Head of caudate nucleus (tissue), 42 donors: ENCODE measurements around the gene ALKBH6.
"Not testable (repeated sequence)": the region's sequence is repeated elsewhere in the genome, so short reads cannot be mapped to it uniquely, and the experiment has no call there.

Source experiments
- DNase-seq, 42 donors: peaks; one replicate each; pipeline versions ENCODE4 v3.0.0 to v3.0.0-alpha.2; 2020 to 2021; ENCODE audit warnings: mixed read lengths in 7 of 42
- intact Hi-C: fragments of 100-400 bp; cut with DNase I; formaldehyde crosslinking; loops from one replicate; pipeline ENCODE4 v1.15.0; 2022

The ALKBH6 gene

GRCh38 chr19:36003284-36003683 is 10.7 kb downstream of the ALKBH6 start:
- intact Hi-C loops: no loop called here
- DNase-seq: no peak

GRCh38 chr19:36001605-36002004 is 12.4 kb downstream of the ALKBH6 start:
- DNase-seq: no peak
- intact Hi-C loops: no loop called here

GRCh38 chr19:35996777-35997176 is 17.2 kb downstream of the ALKBH6 start:
- no peak for DNase-seq
- intact Hi-C loops: loop anchor here (10.0 kb wide), 1 partner anchor 58 kb away; the partner anchor contains the start of genes THAP8 and WDR62

- intact Hi-C loops: loop anchor here (10.0 kb wide), 1 partner anchor 59 kb away; the partner anchor contains the start of genes THAP8 and WDR62
These were observed 18.7 kb downstream of the ALKBH6 start, which contains the start of gene SDHAF1 for GRCh38 chr19:35995048-35995993. Gene SDHAF1 (plus strand): TSS chr19:35995188. CDS start chr19:35995275, 87 bp downstream.

GRCh38 chr19:35993923-35994598 is 20.0 kb downstream of the ALKBH6 start:
- DNase-seq: peak in 35 of 42 donors; percentile 16 to 77 (median 40)
- intact Hi-C loops: loop anchor here (10.0 kb wide), 1 partner anchor 61 kb away; the partner anchor contains the start of genes THAP8 and WDR62

More at GRCh38 chr19:35995048-35995993, 18.7 kb downstream of the ALKBH6 start, which contains the start of gene SDHAF1:
- DNase-seq: peak; percentile 95 to 99 (median 98)

GRCh38 chr19:35992907-35993765 is 20.9 kb downstream of the ALKBH6 start:
- DNase-seq: no peak
- intact Hi-C loops: loop anchor here (10.0 kb wide), 1 partner anchor 62 kb away; the partner anchor contains the start of genes THAP8 and WDR62

GRCh38 chr19:35991731-35992450 is 22.1 kb downstream of the ALKBH6 start:
- intact Hi-C loops: loop anchor here (10.0 kb wide), 1 partner anchor 63 kb away; the partner anchor contains the start of genes THAP8 and WDR62
- DNase-seq: no peak

GRCh38 chr19:35990771-35991730 is 23.0 kb downstream of the ALKBH6 start:
- DNase-seq: no peak
- intact Hi-C loops: loop anchor here (10.0 kb wide), 1 partner anchor 64 kb away; the partner anchor contains the start of genes THAP8 and WDR62

GRCh38 chr19:35990156-35990555 is 23.9 kb downstream of the ALKBH6 start:
- intact Hi-C loops: loop anchor here (10.0 kb wide), 1 partner anchor 65 kb away; the partner anchor contains the start of genes THAP8 and WDR62
- DNase-seq: no peak

- no peak for DNase-seq
- intact Hi-C loops: no loop called here
These were observed 25.2 kb downstream of the ALKBH6 start for GRCh38 chr19:35988824-35989223.

- DNase-seq: no peak
- intact Hi-C loops: no loop called here
These were observed 26.5 kb downstream of the ALKBH6 start for GRCh38 chr19:35987571-35987896.

- intact Hi-C loops: no loop called here
- DNase-seq: peak; percentile 26 to 77 (median 55)
These were observed 27.1 kb downstream of the ALKBH6 start for GRCh38 chr19:35986664-35987570.

- intact Hi-C loops: no loop called here
- no peak for DNase-seq
These were observed 27.9 kb downstream of the ALKBH6 start for GRCh38 chr19:35986111-35986510.

- DNase-seq: no peak
- intact Hi-C loops: no loop called here
These were observed 30.8 kb downstream of the ALKBH6 start for GRCh38 chr19:35983177-35983576.

- DNase-seq, intact Hi-C loops: not testable (repeated sequence)
These were observed 33.0 kb downstream of the ALKBH6 start for GRCh38 chr19:35980997-35981396.
